Activated CD4-positive, alpha-beta T cell treated with anti-CD3 and anti-CD28 coated beads for 24 hours (primary cell): Measurements from ENCODE around the gene SNX3.
"Not testable (repeated sequence)": the region's sequence is repeated elsewhere in the genome, so short reads cannot be mapped to it uniquely, and the experiment has no call there.

Source experiments
- DNase-seq, 2 donors: peaks; one replicate each; pipeline ENCODE4 v3.0.0-alpha.2; 2020; ENCODE audit warnings: low read depth in 2 of 2

Gene SNX3

GRCh38 chr6:108260809-108261569, at the start of gene SNX3:
Gene SNX3 (minus strand): TSS chr6:108261040. CDS start chr6:108260921, 119 bp downstream.
- peak; percentile 78 to 79 for DNase-seq

- no peak for DNase-seq
Measured at GRCh38 chr6:108309844-108310243, 49.0 kb upstream of the SNX3 start.

- DNase-seq: not testable (repeated sequence)
Measured at GRCh38 chr6:108308641-108309040, 47.8 kb upstream of the SNX3 start.

- no peak for DNase-seq
Measured at GRCh38 chr6:108304646-108305045, 43.8 kb upstream of the SNX3 start.

GRCh38 chr6:108302386-108302785, 41.5 kb upstream of the SNX3 start:
- no peak for DNase-seq

GRCh38 chr6:108295676-108296075, 34.8 kb upstream of the SNX3 start:
- DNase-seq: no peak

GRCh38 chr6:108294727-108295625, 34.1 kb upstream of the SNX3 start, which contains the start of gene AFG1L:
Gene AFG1L (plus strand): TSS chr6:108295054. CDS start chr6:108295080, 26 bp downstream.
- DNase-seq: peak; percentile 81 to 82

GRCh38 chr6:108294297-108294726, 33.5 kb upstream of the SNX3 start:
- no peak for DNase-seq

- no peak for DNase-seq
Measured at GRCh38 chr6:108293527-108294296, 32.9 kb upstream of the SNX3 start.

GRCh38 chr6:108292561-108292960, 31.7 kb upstream of the SNX3 start:
- not testable (repeated sequence) for DNase-seq

GRCh38 chr6:108291091-108291490, 30.3 kb upstream of the SNX3 start:
- no peak for DNase-seq

GRCh38 chr6:108288742-108289141, 27.9 kb upstream of the SNX3 start:
- DNase-seq: no peak

- no peak for DNase-seq
Measured at GRCh38 chr6:108287373-108287772, 26.5 kb upstream of the SNX3 start.

GRCh38 chr6:108286366-108286765, 25.5 kb upstream of the SNX3 start:
- DNase-seq: no peak

- DNase-seq: no peak
Measured at GRCh38 chr6:108285381-108285780, 24.5 kb upstream of the SNX3 start.

- DNase-seq: no peak
Measured at GRCh38 chr6:108277831-108278230, 17.0 kb upstream of the SNX3 start.

- DNase-seq: no peak
Measured at GRCh38 chr6:108277295-108277694, 16.5 kb upstream of the SNX3 start.

- no peak for DNase-seq
Measured at GRCh38 chr6:108275976-108276375, 15.1 kb upstream of the SNX3 start.

- no peak for DNase-seq
Measured at GRCh38 chr6:108274546-108274945, 13.7 kb upstream of the SNX3 start.

- DNase-seq: not testable (repeated sequence)
Measured at GRCh38 chr6:108269955-108270354, 9.1 kb upstream of the SNX3 start.

- DNase-seq: no peak
Measured at GRCh38 chr6:108268845-108269244, 8.0 kb upstream of the SNX3 start.

GRCh38 chr6:108263371-108263770, 2.5 kb upstream of the SNX3 start:
- no peak for DNase-seq
